ENCODE results near the gene UBE2N.

DNA sequence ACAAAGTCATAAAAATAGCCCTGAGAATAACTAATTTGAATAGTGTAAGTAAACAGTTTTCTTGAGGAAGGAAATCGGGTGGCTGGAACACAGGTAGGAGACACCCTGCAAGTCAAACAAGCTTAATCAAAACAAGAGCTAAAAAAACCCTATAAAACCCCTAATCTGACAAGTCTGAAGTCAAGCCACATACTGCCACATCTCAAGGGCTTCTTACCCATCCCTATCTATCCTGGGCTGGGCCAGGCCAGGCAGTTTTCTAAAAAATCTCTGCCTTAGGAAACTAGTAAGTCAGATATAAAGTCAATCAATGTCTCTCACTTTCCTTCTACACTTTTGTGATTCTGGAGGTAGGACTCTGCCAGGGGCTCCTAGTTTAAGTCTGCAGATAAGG, 15.3 kb downstream of the UBE2N start:
- TF ChIP-seq EZH2phosphoT487 (conservative IDR thresholded peaks at IDR 0.05; ENCODE audit: low read length): no peak
- TF ChIP-seq, protein P1, sequence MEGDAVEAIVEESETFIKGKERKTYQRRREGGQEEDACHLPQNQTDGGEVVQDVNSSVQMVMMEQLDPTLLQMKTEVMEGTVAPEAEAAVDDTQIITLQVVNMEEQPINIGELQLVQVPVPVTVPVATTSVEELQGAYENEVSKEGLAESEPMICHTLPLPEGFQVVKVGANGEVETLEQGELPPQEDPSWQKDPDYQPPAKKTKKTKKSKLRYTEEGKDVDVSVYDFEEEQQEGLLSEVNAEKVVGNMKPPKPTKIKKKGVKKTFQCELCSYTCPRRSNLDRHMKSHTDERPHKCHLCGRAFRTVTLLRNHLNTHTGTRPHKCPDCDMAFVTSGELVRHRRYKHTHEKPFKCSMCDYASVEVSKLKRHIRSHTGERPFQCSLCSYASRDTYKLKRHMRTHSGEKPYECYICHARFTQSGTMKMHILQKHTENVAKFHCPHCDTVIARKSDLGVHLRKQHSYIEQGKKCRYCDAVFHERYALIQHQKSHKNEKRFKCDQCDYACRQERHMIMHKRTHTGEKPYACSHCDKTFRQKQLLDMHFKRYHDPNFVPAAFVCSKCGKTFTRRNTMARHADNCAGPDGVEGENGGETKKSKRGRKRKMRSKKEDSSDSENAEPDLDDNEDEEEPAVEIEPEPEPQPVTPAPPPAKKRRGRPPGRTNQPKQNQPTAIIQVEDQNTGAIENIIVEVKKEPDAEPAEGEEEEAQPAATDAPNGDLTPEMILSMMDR (IDR thresholded peaks at IDR 0.05; ENCODE audit: insufficient read depth, low read length, poor library complexity, severe bottlenecking): no peak
